Calu3 (cell line): ENCODE measurements around the gene CHST12. TPM values are rescaled to one million over a fixed set of nuclear protein-coding genes. Genes with fewer than 3 reads are reported as not detected.
"Not testable (repeated sequence)": the region's sequence is repeated elsewhere in the genome, so short reads cannot be mapped to it uniquely, and the experiment has no call there.

Experiments
- BruUV-seq: library from RNA; stranded (reverse); fragments of 400-500 nt; replicated peaks from 2 replicates; lab custom pipeline; 2021; lab: Mats Ljungman, UMichigan
- CTCF ChIA-PET: fragments of 300-600 bp; sonication (Branson Sonifier 250); formaldehyde crosslinking; loops from one replicate; lab custom pipeline; 2022; ENCODE audit warnings: antibody characterized with exemption; lab: Charles Lee
- DNase-seq: peaks from one replicate; pipeline ENCODE4 v3.0.0; 2022
- H3K27ac Mint-ChIP-seq: one replicate; pipeline ENCODE4 v1.8.0; 2022; ENCODE audit warnings: mixed read lengths; ENCODE audit not compliant: unreplicated experiment
- H3K27me3 Mint-ChIP-seq: one replicate; pipeline ENCODE4 v1.8.0; 2022; ENCODE audit warnings: mixed read lengths; ENCODE audit not compliant: unreplicated experiment
- H3K36me3 Mint-ChIP-seq: one replicate; pipeline ENCODE4 v1.8.0; 2022; ENCODE audit warnings: mild to moderate bottlenecking, moderate library complexity, mixed read lengths; ENCODE audit not compliant: insufficient read depth, unreplicated experiment
- H3K4me1 Mint-ChIP-seq: one replicate; pipeline ENCODE4 v1.8.0; 2022; ENCODE audit warnings: mild to moderate bottlenecking, low read depth, mixed read lengths; ENCODE audit not compliant: unreplicated experiment
- H3K4me3 Mint-ChIP-seq: one replicate; pipeline ENCODE4 v1.8.0; 2022; ENCODE audit warnings: mild to moderate bottlenecking, low read depth, moderate library complexity, mixed read lengths; ENCODE audit not compliant: unreplicated experiment
- H3K9me3 Mint-ChIP-seq: one replicate; pipeline ENCODE4 v1.8.0; 2022; ENCODE audit warnings: low read depth, mixed read lengths; ENCODE audit not compliant: unreplicated experiment
- intact Hi-C: fragments of 100-400 bp; cut with micrococcal nuclease; formaldehyde crosslinking; loops from one replicate; pipeline ENCODE4 v1.10.0; 2022; ENCODE audit not compliant: unreplicated experiment
- total RNA-seq: library from RNA; stranded (reverse); gene quantifications from 2 replicates; pipeline ENCODE4 v1.2.3, GENCODE V29; 2022
- TF ChIP-seq, protein P1 (sequence below): fragments of 200-600 bp; IDR thresholded peaks from one replicate; pipeline ENCODE4 v1.8.0; 2022; ENCODE audit warnings: antibody characterized with exemption; ENCODE audit not compliant: unreplicated experiment

CHST12 gene
- total RNA-seq, 1 experiment from 2014 or later: 21.2 TPM

DNA sequence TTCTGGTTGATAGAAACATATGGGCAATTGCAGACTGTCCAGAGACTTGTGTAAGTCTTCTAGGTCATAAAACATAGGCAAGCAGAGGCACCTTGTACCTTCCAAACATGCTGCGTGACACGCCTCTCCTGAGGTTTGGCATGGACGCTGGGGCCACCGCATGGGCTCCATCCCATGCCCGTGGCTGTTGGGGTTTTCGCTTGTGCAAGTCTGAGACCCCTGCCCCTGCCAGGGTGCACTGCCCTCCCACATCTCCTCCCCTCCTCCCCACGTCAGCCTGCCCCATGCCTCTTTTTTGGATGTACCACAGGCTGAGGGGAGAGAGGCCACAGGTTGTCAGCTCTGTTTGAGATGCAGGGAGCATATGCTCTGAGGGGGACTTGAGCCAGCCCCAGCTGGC, 29.8 kb upstream of the CHST12 start:
- no peak overlapping the region for H3K27ac Mint-ChIP-seq
- no peak for DNase-seq
- intact Hi-C loops: no loop called here
- no TSS peak for BruUV-seq
- TF ChIP-seq, protein P1, sequence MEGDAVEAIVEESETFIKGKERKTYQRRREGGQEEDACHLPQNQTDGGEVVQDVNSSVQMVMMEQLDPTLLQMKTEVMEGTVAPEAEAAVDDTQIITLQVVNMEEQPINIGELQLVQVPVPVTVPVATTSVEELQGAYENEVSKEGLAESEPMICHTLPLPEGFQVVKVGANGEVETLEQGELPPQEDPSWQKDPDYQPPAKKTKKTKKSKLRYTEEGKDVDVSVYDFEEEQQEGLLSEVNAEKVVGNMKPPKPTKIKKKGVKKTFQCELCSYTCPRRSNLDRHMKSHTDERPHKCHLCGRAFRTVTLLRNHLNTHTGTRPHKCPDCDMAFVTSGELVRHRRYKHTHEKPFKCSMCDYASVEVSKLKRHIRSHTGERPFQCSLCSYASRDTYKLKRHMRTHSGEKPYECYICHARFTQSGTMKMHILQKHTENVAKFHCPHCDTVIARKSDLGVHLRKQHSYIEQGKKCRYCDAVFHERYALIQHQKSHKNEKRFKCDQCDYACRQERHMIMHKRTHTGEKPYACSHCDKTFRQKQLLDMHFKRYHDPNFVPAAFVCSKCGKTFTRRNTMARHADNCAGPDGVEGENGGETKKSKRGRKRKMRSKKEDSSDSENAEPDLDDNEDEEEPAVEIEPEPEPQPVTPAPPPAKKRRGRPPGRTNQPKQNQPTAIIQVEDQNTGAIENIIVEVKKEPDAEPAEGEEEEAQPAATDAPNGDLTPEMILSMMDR: no peak
- no peak overlapping the region for H3K4me3 Mint-ChIP-seq
- H3K9me3 Mint-ChIP-seq: peaks cover 3% of the 10 kb centered on the region
- no peaks in the 10 kb centered on the region for H3K4me1 Mint-ChIP-seq
- peaks cover 91% of the 10 kb centered on the region for H3K36me3 Mint-ChIP-seq
- CTCF ChIA-PET: no interaction called here
- no peaks in the 10 kb centered on the region for H3K27me3 Mint-ChIP-seq

DNA sequence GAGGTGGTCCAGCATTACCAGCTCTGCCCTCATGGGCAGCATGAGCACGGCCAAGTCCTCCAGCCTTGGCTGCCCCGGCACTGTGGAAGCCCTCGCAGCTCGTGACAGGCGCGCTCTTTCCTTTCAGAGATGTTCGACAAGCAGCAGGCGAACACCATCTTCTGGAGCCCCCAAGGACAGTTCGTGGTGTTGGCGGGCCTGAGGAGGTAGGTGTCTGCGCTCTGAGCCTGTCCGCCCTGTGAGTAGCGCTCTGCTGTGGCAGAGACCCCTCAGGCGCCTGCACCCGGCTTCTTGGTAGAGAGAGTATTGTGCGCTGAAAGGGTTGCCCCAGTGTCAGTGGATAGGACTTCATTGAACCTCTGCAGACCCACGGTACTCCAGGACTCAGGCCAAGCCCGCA, 29.0 kb upstream of the CHST12 start:
- TF ChIP-seq, protein P1: no peak
- H3K4me3 Mint-ChIP-seq: no peak overlapping the region
- intact Hi-C loops: no loop called here
- H3K36me3 Mint-ChIP-seq: peaks cover 91% of the 10 kb centered on the region
- H3K4me1 Mint-ChIP-seq: no peaks in the 10 kb centered on the region
- H3K27ac Mint-ChIP-seq: no peak overlapping the region
- BruUV-seq: no TSS peak
- H3K9me3 Mint-ChIP-seq: peaks cover 3% of the 10 kb centered on the region
- H3K27me3 Mint-ChIP-seq: no peaks in the 10 kb centered on the region
- DNase-seq: no peak
- CTCF ChIA-PET: no interaction called here

DNA sequence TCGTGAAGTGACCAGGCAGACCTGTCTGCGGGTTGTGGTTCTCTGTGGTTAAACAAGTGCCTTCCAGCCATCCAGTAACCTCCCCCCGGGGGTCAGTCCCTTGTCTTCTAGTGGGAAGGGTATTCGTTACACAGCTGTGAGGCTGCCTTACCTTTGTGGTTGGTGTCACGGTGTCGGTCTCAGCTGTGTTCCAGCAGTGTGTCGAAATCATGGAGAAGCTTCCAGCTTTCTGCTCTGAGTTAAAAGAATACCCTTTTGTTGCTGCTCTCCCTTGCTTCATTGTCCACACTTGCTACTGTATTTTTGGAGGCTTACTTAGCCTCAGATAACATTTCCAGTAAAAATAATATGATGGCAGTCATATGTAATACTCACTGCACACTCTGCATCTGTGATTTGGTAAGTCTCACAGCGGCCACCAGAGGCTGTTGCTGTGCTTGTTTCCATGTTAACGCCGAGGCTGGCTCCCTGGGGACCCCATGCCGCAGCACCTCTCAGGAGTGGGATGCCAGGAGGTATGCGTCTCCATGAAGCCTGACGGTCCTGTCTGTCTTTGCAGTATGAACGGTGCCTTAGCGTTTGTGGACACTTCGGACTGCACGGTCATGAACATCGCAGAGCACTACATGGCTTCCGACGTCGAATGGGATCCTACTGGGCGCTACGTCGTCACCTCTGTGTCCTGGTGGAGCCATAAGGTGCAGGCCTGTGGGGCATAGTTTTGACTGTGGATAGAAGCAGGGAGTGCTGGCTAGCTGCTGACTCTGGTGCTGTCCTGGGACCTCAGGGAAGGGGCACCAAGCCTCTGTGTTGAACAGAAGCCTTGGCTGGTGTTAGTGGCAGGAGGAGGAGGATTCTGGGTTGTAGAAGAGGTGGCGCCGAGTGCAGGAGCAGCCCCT, 28.3 kb upstream of the CHST12 start:
- H3K4me1 Mint-ChIP-seq: no peaks in the 10 kb centered on the region
- no peak for DNase-seq
- peaks cover 3% of the 10 kb centered on the region for H3K9me3 Mint-ChIP-seq
- H3K27ac Mint-ChIP-seq: no peak overlapping the region
- BruUV-seq: no TSS peak
- CTCF ChIA-PET: no interaction called here
- intact Hi-C loops: no loop called here
- no peaks in the 10 kb centered on the region for H3K27me3 Mint-ChIP-seq
- TF ChIP-seq, protein P1: no peak
- H3K4me3 Mint-ChIP-seq: no peak overlapping the region
- H3K36me3 Mint-ChIP-seq: peaks cover 89% of the 10 kb centered on the region

DNA sequence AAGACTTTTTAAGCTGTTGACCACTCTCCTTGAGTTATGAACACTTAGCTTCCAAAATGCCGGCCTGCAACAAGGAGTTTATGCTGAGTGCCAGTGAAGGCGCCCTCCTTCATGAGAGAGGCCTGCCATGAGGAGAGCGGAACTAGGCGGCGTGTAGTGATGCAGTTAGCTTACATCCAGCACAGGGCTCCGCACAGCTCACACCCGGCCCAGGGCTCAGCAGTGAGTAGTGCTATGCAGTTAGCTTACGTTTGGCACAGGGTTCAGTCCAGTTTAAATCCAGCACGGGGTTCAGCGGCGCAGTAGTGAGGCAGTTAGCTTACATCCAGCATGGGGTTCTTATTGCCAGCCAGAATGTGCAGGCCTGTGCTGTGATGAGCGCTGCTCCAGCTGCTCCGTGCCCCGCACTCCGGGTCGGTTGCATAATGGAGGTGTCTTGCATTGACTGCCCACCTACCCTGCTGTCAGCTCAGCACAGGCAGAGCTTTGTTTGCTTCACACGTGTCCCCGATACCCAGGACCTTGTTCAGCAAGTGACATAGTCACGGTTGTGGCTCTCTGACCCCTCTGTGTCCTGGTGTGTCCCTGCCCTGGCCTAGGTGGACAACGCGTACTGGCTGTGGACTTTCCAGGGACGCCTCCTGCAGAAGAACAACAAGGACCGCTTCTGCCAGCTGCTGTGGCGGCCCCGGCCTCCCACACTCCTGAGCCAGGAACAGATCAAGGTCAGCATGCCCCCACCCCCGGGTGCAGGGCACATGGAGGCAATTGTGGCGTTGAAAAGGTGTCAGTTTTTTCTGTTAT, 26.9 kb upstream of the CHST12 start:
- Mint-ChIP-seq H3K27me3 (no peaks in the 10 kb centered on the region), H3K4me3 (no peak overlapping the region), H3K27ac (no peak overlapping the region), H3K36me3 (peaks cover 89% of the 10 kb centered on the region), H3K9me3 (peaks cover 3% of the 10 kb centered on the region), H3K4me1 (no peaks in the 10 kb centered on the region)
- intact Hi-C loops: no loop called here
- TSS peak; percentile 10 for BruUV-seq
- TF ChIP-seq, protein P1: no peak
- CTCF ChIA-PET: interaction anchor here (0.7 kb wide), 1 partner anchor 21 kb away, joined by 3 read pairs; no protein-coding TSS in a partner anchor
- no peak for DNase-seq

DNA sequence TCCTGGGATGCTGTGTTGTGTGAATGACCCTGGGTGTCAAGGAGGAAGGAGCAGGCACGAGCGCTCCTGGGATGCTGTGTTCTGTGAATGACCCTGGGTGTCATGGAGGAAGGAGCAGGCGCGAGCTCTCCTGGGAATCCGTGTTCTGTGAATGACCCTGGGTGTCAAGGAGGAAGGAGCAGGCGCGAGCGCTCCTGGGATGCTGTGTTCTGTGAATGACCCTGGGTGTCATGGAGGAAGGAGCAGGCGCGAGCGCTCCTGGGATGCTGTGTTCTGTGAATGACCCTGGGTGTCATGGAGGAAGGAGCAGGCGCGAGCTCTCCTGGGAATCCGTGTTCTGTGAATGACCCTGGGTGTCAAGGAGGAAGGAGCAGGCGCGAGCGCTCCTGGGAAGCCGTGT, 25.9 kb upstream of the CHST12 start:
- intact Hi-C loops, H3K4me3 Mint-ChIP-seq, H3K9me3 Mint-ChIP-seq, H3K4me1 Mint-ChIP-seq, H3K27me3 Mint-ChIP-seq, H3K27ac Mint-ChIP-seq, DNase-seq, BruUV-seq: not testable (repeated sequence)
- CTCF ChIA-PET: interaction anchor here (0.7 kb wide), 1 partner anchor 9 kb away, joined by 3 read pairs; no protein-coding TSS in a partner anchor
- peaks cover 87% of the 10 kb centered on the region for H3K36me3 Mint-ChIP-seq

DNA sequence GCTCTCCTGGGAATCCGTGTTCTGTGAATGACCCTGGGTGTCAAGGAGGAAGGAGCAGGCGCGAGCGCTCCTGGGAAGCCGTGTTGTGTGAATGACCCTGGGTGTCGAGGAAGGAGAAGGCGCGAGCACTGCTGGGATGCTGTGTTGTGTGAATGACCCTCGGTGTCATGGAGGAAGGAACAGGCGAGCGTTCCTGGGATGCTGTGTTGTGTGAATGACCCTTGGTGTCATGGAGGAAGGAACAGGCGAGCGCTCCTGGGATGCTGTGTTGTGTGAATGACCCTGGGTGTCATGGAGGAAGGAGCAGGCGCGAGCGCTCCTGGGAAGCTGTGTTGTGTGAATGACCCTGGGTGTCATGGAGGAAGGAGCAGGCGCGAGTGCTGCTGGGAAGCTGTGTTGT, 25.3 kb upstream of the CHST12 start:
- H3K27ac Mint-ChIP-seq, H3K9me3 Mint-ChIP-seq, H3K4me3 Mint-ChIP-seq, H3K27me3 Mint-ChIP-seq, intact Hi-C loops, DNase-seq, BruUV-seq, H3K4me1 Mint-ChIP-seq: not testable (repeated sequence)
- peaks cover 84% of the 10 kb centered on the region for H3K36me3 Mint-ChIP-seq
- CTCF ChIA-PET: interaction anchor here (0.7 kb wide), 1 partner anchor 8 kb away, joined by 3 read pairs; no protein-coding TSS in a partner anchor
